Activated T-cell treated with anti-CD3 and anti-CD28 coated beads for 24 hours (primary cell): ENCODE measurements around the gene SIGLEC15.
"Not testable (repeated sequence)": the region's sequence is repeated elsewhere in the genome, so short reads cannot be mapped to it uniquely, and the experiment has no call there.

Source experiments
- DNase-seq: peaks from one replicate; pipeline ENCODE4 v3.0.0-alpha.2; 2020; ENCODE audit warnings: low read depth

Gene SIGLEC15, protein sequence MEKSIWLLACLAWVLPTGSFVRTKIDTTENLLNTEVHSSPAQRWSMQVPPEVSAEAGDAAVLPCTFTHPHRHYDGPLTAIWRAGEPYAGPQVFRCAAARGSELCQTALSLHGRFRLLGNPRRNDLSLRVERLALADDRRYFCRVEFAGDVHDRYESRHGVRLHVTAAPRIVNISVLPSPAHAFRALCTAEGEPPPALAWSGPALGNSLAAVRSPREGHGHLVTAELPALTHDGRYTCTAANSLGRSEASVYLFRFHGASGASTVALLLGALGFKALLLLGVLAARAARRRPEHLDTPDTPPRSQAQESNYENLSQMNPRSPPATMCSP

DNA sequence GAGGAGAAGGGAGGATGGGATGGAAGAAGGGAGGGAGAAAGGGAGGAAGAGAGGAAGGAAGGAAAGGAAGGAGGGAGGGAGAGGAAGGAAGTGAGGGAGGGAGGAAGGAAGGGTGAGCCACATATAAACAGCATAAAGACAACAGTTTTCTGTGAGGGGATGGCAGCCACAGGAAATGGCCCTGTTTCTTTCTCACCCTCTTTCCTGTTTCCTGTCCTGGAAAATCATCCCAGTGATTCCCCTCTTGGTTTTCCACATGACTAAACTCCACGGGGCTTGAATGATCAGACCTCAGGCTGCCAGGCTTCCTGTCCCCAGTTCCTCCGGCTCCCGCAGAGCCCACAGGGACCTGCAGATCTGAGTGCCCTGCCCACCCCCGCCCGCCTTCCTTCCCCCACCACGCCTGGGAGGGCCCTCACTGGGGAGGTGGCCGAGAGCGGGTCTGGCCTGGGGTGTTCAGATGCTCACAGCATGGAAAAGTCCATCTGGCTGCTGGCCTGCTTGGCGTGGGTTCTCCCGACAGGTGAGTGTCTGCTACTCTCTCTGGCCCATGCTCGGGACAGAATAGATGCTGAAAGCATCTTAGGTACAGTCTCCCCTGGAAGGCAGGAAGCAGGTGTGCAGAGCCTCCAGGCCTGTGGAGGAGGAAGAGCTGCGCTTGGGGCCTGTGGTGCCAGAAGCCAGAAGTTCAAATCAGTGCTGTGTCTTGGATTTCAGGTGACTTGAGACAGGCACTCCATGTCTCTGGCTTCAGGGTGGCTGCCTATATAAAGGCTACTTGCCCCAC lies at the start of gene SIGLEC15:
TSS of gene SIGLEC15 (plus strand) at position 418 of the 787 bp plus-strand sequence. CDS start at position 472, 54 bp downstream.
- DNase-seq, result no peak

DNA sequence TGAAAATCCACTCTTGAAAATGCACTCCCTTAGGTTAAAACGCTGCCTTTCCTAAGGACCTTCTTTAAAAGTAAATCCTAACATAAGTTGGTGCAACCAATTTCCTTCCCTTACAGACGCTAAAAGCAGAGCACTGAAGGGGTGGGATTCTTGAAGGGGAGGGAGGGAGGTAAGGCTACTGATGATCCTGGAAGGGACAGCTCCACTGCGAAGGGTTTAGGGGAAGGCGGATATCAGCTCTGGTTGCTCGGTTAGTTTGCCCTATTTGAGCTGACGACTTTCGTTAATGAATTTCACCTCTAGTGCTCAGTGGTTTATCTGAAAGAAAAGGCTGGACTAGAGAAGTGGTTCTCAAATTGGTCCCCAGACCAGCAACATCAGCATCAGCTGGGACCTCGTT lies 49.7 kb upstream of the SIGLEC15 start:
- DNase-seq, result no peak

DNA sequence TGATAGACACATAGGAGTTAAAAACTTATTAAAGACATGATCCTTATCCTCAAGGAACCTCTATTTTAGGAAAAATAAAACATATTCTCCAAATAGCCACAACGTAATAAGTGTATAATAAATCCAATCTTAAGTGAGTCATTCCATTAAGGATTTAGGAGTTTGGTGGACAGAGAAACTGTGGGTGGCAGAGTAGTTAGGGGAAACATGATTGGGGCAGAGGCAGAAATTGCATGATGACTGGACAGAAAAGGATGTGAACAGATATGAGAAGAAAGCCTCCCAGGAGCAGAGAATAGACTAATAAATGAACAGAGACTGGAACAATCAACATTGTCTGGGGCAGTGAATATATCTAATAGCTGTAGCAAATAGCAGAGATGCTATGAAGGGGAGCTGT lies 48.1 kb upstream of the SIGLEC15 start:
- no peak for DNase-seq

DNA sequence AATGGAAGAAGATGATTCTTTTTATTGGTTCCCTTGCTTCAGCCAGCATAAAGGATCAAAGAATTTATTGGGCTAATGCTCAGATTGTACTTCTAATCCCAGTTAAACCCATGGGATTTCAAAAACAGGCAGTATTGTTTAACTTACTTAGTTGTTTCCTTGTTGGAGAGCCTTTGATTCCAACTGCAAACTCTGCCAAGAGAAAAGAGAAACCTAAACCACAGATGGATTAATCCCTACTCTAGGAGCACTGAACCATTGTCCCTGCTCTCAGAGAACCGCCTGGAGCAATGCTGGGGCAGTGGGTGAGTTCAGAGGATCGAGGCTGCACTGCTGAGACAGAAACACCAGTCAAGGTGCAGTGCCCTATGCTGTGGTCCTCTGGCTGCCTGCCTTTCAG lies 44.9 kb upstream of the SIGLEC15 start:
- DNase-seq, result no peak

DNA sequence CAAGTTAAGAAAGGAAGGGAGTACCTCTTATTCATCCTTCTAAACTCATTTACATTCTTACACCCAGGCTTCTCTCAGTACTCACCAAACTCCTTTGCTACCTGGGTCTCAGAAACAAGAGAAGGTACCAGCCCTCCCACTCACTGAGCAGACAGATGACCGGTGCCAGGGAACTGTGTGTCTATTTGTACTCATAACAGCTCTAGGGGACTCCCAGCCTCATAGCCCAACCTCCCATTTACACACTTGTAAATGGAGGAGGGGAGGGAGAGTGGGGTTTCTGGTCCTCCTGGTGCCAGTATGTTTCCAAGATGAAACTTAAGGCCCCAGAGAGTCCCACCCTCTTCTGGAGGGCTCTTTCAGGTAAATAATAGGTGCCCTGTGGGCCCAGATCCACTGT lies 42.8 kb upstream of the SIGLEC15 start:
- no peak for DNase-seq

DNA sequence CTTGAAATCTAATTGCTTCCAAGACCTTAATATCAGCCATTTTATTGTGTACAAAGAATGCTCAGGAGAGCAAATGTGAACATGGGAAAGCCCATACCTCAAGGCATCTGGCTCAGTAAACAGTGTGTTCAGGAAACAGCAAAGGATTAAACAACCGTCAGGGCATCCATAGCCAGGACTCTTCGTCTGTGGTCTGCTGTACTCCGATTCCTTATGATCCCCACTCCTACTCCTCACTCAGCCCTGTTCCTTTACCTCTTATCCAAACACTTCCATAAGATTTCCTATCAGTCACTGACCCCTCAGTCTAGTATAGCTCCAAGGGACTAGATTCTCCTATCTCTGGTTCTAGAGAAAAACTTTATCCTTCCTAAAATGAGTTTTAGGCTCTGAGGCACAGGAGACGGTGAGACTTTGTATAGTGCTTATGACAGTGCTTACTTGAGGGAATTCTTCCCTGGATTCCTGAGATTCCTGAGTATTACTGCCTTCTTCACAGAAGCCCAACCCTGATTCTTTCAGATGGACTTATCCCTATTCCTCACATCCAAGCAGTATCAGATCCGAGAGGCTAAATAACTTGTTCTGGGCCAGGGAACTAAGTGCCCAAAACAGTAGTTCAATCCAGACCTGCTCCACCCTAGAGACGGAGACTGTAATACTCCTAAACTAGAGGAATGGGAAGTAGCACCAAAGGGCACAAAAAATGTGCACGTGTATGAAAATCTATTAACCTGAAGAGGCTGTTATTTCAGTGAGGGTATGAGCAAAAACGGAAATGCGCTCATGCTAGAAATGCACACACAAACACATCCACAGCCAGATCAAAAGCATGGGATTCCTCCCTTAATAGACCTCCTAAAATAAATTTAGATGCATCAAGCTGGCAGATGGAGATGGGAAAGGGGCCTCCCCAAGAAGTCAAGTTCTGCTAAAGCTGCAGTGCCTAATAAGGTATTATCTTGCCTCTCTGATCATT lies 42.1 kb upstream of the SIGLEC15 start:
- no peak for DNase-seq

DNA sequence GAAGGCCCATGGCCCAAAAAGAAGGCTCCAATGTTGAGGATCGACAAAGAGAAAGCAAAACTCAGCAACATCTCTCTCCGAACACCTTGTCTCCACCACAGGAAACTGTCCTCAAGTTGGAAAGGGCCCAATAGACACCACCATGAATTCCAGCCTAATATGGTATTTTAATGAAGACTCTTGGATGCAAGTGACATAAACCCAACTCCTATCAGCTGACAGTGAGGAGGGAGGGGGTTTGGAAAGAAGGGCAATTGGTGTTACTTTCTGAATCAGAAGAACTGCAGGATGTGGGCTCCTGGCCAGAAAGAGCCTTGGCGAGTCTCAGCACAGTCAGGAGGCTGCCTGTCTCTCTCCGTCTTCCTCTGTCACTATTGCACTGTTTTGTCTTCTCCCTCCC lies 40.3 kb upstream of the SIGLEC15 start:
- DNase-seq, result no peak

DNA sequence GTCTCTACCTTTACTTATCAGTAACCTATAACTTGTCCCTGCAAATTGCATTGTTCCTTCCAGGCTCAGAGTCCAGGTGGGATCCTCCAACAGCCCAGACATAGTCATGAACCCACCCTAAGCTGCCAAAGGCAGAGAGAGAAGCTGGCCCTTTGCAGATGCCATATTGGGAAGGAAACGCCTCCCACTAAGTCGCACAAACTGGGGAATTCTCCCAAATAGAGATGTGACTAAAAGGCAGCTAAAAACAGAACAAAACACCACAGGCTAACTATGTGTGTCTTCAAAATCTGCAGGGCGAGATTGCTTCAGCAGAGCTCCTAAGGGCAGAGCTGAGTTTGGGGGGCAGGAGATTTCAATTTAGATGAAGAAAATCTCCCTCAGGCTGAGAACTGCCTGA lies 38.5 kb upstream of the SIGLEC15 start:
- no peak for DNase-seq

DNA sequence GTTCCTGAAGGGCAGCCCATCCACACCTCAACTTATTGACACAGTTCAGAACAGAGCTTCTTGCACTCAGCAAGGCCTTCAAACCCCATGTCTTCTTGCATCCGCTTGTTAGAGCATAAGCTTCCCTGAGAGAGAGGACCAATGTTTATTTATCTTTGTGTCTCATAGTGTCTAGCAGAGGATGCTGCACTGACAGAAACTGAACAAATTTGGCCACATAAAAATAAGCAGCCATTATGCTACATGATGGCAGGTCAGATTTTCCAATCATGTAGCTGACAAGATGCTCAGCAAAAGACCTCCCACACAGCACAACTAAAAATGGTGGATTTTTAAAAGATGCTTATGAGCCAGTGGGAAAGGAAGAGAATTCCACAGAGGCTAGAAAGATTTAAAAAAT lies 38.1 kb upstream of the SIGLEC15 start:
- DNase-seq, result no peak

DNA sequence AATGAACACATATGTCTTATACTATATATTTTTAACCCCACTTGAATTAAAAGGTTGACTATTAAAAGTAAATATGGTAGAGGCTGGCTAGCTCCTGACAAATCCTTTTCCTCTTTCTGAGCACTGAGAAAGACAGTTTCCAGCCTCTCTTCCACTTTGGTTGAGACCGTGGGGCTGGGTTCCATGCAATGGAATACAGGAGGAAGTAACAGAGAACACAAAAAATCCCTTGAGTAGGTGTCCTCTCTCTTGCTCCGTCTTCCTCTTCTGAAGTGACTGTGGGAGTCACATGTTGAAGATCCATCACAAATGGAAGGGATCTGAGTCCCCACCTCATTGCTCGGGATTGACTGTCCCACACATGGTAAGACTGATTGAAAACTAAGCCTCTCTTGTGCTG lies 36.6 kb upstream of the SIGLEC15 start:
- no peak for DNase-seq

DNA sequence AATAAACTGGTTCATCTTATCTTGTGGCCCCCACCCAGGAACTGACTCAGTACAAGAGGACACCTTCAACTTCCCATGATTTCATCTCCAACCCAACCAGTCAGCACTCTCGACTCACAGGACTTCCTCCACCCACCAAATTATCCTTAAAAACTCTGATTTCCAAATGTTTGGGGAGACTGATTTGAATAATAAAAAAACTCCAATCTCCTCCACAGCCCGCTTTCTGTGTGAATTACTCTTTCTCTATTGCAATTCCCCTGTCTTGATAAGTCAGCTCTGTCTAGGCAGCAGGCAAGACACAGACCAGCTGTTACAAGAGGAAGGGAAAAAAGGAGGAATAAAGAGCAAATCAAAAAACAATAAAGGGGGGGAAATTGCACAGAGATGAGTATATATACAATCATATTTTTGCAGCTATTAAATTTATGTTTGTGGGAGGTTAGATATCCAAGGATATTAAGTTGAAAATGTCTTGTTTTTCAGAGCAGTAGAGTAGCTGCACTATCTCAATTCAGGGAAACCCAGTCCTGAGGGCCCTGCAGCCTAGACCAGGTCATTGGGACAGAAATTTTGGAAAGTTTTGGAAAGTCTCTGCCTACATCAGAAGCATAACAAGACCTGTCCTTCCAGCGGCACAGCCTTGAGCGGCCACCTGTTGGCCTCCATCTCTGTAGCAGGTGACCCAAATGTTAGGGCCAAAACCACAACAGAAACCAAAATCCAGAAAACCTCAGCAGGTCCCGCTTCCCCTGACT lies 32.8 kb upstream of the SIGLEC15 start:
- DNase-seq, result no peak

DNA sequence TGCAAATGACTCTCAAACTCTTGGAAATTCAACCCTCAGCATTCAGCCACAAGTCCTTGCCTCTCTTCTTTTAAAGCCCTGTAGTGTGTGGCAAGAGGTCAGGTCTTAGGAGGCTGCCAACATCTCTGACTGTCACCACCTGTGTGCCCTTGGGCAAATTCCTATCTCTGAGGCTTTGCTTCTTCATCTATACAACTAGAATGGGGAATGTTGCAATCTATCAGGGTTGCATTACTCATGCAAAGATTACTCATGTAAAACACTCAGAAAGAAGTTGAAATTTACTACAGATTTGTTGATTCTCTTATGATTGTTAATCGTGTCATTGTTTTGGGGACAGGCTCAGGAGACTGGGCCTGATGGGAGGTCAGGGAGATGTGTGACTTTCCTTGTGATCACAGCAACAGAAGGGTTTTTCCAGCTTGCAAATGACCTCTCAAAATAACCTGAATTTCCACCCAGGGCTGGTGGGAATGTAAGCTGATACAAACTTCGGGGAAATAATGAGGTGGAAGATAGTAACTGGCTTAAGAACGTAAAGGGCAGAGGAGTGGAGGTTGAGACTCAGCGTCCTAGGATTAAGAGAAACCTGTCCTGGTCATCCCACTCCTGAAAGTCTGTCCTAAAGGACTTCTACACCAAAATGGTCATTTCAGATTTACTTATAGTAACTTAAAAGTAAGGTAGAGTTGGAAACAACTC lies 32.1 kb upstream of the SIGLEC15 start:
- DNase-seq, result no peak

DNA sequence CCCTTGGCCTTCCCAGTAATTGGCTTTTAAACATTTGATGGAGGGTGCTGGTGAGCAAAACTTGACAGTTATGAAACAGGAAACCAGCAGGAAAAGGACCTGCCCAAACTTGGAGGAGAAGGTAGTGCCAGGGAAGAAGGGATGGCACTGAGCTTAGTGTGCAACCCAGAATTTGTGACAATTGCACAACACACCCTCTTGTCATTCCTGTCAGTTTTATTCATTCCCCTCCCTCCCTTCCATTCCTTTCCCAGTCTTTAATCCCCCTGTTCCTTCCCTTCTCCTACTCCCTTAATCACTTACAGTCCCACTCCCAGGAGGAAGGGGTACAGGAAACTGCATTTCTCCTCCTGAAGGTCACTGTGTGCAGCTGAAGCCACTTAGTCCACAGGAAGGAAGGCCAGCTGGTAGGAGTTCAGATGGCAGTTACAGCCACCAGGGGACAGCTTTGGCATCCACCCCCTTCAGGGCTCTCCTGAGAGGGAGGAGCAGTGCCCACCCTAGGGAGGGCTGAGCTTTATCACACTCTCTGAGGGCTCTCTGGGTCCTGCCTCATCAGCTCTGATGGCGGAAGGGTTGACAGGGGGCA lies 24.0 kb upstream of the SIGLEC15 start:
- no peak for DNase-seq

DNA sequence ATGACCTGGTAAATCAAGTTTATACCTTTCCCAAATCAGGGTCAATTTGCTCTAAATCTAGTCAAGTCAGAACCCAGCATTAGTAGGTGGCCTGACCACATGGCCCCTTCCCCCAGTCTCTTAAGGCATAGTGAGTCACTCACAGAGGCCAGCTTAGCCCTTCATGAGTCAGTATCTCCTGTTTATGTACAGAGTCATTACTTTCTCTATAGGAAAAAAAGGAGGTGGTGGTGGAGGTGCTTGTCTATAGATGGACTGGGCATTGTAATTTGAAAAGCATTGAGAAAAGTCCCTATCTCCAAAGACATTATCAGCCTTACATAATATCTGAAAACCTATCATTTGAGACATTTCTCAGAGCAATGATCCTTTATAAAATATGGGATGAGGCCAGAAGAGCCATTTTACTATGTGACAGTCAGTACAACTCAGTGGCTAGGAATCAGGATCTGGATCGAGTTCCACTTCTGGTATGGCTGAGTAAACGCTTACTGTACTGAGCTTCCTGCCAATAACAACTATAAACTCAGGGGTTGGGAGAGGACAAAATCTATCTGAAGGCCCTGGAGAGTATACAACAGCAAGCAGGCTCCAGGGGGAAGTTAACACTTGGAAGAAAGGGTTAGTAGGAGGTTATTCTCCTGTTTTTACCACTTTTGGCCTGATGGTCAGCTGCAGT lies 22.5 kb upstream of the SIGLEC15 start:
- DNase-seq, result no peak

DNA sequence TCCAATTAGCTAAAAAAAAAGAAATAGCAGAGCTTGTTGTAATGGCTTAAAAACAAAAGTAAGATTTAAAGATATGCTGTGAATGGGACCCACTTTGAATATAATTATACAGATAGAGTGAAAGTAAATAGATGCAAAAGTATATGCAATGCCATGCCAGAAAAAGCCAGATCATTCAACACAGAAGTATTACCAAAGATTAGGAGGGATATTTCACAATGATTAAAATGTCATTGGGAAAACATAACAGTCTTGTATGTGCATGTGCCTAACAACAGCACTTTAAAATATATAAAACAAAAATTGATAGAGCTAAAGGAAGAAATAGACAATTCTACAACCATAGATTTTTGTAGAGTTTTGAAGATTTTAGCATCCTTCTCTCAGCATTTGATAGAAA lies 19.9 kb upstream of the SIGLEC15 start:
- no peak for DNase-seq

DNA sequence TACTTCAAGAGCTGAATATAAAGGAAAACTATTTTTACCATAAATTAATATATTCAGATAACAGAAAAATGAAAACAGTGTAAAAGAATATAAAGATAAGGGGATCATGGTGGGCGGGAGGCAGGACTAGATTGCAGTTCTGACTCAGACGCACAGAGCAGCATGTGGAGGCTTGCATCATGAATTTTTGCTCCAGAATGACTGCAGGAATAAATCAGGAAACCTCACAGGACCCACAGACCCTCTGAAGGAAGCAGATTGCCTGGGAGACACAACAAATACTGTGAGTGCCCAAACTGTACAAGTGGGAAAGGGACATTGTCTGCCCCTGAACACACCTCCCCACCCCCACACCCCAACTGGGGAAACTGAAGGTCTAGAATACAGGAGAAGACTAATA lies 19.2 kb upstream of the SIGLEC15 start:
- DNase-seq, result no peak

DNA sequence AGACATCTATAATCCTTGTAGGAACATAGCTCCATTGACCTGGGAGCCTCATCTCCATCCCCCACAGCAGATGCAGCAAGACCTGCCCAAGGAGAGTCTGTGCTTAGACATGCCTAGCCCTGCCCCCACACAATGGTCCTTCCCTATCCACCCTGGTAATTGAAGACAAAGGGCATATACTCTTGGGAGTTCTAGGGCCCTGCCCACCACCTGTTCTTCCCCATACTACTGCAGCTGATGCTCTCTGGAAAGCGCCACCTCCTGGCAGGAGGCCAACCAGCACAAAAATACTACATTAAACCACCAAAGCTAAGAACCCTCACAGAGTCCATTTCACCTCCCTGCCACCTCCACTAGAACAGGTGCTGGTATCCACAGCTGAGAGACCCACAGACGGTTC lies 18.3 kb upstream of the SIGLEC15 start:
- DNase-seq, result not testable (repeated sequence)

DNA sequence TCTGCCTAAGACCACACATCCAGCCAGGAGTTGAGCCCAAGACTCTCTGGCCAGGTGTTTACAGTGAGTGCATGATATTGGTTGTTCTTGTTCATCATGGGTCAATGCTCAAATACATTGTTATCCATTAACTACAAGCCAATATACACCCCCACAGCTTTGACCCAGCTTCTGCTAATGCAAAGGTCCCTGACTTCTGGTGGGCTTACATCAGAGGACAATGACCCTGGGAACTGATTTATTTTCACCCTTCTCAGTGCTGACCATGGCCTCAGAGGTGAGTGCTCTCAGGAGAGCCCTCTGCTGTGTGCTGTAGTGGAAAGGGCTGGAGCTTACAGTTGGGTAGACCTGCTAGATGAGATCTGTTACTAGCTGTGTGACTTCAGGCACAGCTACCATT lies 10.7 kb upstream of the SIGLEC15 start:
- not testable (repeated sequence) for DNase-seq

DNA sequence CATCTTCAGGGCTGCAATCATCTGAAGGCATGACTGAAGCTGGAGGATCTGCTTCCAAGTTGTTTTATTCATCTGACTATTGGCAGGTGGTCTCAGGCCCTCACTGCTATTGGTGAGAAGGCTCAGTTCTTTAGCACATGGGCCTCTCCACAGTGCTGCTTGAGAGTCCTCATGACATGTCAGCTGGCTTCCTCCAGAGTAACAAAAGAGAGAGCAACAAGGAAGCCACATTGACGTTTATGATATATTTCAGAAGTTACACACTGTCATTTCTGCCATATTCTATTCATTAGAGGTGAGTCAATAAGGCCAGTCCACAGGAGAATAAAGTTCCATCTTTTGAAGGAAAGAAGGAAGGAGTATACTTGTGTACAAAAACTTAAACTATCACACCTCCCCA lies 7.9 kb upstream of the SIGLEC15 start:
- DNase-seq, result no peak

DNA sequence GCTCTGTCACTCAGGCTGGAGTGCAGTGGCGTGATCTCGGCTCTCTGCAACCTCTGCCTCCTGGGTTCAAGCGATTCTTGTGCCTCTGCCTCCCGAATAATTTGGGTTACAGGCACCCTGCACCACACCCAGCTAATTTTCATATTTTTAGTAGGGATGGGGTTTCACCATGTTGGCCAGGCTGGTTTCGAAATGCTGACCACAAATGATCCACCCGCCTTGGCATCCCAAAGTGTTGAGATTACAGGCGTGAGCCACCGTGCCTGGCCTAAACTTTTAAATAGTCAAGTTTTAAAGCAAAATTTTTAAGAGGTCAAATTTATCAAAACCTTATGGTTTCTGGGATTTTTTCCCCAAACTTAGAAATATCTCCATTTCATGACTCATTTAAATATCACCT lies 6.7 kb upstream of the SIGLEC15 start:
- DNase-seq, result not testable (repeated sequence)
